ENCODE measurements around the gene LRRC2.

- no peak for TF ChIP-seq POLR2A (IDR thresholded peaks at IDR 0.05)
- no peak for TF ChIP-seq CTCF (IDR thresholded peaks at IDR 0.05)
Measured at GRCh38 chr3:46559091-46559704, 6.9 kb downstream of the LRRC2 start.
